ENCODE measurements around the gene ATG5.
"Not testable (repeated sequence)": the region's sequence is repeated elsewhere in the genome, so short reads cannot be mapped to it uniquely, and the experiment has no call there.

Gene ATG5

GRCh38 chr6:106257195-106257594 is 68.4 kb downstream of the ATG5 start:
- no peak for DNase-seq (ENCODE audit: low spot score)

GRCh38 chr6:106256201-106256968 is 69.2 kb downstream of the ATG5 start:
- no peak for DNase-seq (ENCODE audit: low spot score)

GRCh38 chr6:106255306-106255705 is 70.3 kb downstream of the ATG5 start:
- DNase-seq (ENCODE audit: low spot score), result no peak

GRCh38 chr6:106254636-106255035 is 70.9 kb downstream of the ATG5 start:
- DNase-seq (ENCODE audit: low spot score), result no peak

GRCh38 chr6:106253731-106254130 is 71.8 kb downstream of the ATG5 start:
- no peak for DNase-seq (ENCODE audit: low spot score)

GRCh38 chr6:106253172-106253571 is 72.4 kb downstream of the ATG5 start:
- DNase-seq (ENCODE audit: low spot score), result peak; percentile 4

- DNase-seq (ENCODE audit: low spot score), result no peak
Observed at GRCh38 chr6:106252687-106253086, 72.9 kb downstream of the ATG5 start.

GRCh38 chr6:106251531-106252255 is 73.9 kb downstream of the ATG5 start:
- not testable (repeated sequence) for DNase-seq (ENCODE audit: low spot score)

- no peak for DNase-seq (ENCODE audit: low spot score)
Observed at GRCh38 chr6:106250953-106251352, 74.6 kb downstream of the ATG5 start.

GRCh38 chr6:106249658-106250057 is 75.9 kb downstream of the ATG5 start:
- no peak for DNase-seq (ENCODE audit: low spot score)

- no peak for DNase-seq (ENCODE audit: low spot score)
Observed at GRCh38 chr6:106247733-106248132, 77.8 kb downstream of the ATG5 start.

- DNase-seq (ENCODE audit: low spot score), result no peak
Observed at GRCh38 chr6:106247293-106247692, 78.3 kb downstream of the ATG5 start.

GRCh38 chr6:106244931-106245330 is 80.6 kb downstream of the ATG5 start:
- DNase-seq (ENCODE audit: low spot score), result no peak

- no peak for DNase-seq (ENCODE audit: low spot score)
Observed at GRCh38 chr6:106244521-106244920, 81.0 kb downstream of the ATG5 start.

GRCh38 chr6:106243261-106243660 is 82.3 kb downstream of the ATG5 start:
- no peak for DNase-seq (ENCODE audit: low spot score)

- DNase-seq (ENCODE audit: low spot score), result no peak
Observed at GRCh38 chr6:106241498-106241897, 84.1 kb downstream of the ATG5 start.

GRCh38 chr6:106237286-106237685 is 88.3 kb downstream of the ATG5 start:
- no peak for DNase-seq (ENCODE audit: low spot score)

GRCh38 chr6:106229876-106230445 is 95.6 kb downstream of the ATG5 start:
- not testable (repeated sequence) for DNase-seq (ENCODE audit: low spot score)

GRCh38 chr6:106227612-106228507 is 97.7 kb downstream of the ATG5 start:
- DNase-seq (ENCODE audit: low spot score), result no peak

GRCh38 chr6:106226676-106227075 is 98.9 kb downstream of the ATG5 start:
- DNase-seq (ENCODE audit: low spot score), result no peak

GRCh38 chr6:106225581-106225980 is 100.0 kb downstream of the ATG5 start:
- DNase-seq (ENCODE audit: low spot score), result no peak

- DNase-seq (ENCODE audit: low spot score), result peak; percentile 65
Observed at GRCh38 chr6:106223300-106223930, 102.1 kb downstream of the ATG5 start.
